GM18867 (cell line): ENCODE data around the gene OR2K2.
"Not testable (repeated sequence)": the region's sequence is repeated elsewhere in the genome, so short reads cannot be mapped to it uniquely, and the experiment has no call there.

Source experiments
- ATAC-seq: cut with Tn5 transposase; IDR thresholded peaks from one replicate; pipeline ENCODE4 v1.9.1; 2021; ENCODE audit warnings: mild to moderate bottlenecking, moderate library complexity; ENCODE audit not compliant: unreplicated experiment

The OR2K2 gene, protein sequence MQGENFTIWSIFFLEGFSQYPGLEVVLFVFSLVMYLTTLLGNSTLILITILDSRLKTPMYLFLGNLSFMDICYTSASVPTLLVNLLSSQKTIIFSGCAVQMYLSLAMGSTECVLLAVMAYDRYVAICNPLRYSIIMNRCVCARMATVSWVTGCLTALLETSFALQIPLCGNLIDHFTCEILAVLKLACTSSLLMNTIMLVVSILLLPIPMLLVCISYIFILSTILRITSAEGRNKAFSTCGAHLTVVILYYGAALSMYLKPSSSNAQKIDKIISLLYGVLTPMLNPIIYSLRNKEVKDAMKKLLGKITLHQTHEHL

DNA sequence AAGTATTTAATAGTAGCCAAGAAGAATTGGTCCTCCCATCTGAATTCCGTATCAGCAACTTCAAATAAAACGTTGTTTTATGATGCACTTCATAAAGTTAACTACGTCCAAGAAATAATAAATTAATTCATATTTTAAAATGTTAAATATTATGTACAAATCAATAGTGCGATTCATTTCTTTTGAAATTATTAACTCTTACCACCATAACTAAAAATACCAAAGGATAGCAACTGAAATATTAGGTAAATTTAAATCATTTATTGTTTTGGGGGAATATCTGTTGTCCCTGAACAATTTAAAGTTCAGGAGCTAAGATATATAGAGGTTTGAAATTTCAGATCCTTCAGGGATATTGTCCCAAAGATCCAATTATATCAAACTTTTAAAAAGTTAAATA, at the start of gene OR2K2:
Gene OR2K2 (minus strand): TSS at position 101 of the 400 bp plus-strand sequence. CDS start 1,791 bp downstream, outside the sequence.
- no peak for ATAC-seq

DNA sequence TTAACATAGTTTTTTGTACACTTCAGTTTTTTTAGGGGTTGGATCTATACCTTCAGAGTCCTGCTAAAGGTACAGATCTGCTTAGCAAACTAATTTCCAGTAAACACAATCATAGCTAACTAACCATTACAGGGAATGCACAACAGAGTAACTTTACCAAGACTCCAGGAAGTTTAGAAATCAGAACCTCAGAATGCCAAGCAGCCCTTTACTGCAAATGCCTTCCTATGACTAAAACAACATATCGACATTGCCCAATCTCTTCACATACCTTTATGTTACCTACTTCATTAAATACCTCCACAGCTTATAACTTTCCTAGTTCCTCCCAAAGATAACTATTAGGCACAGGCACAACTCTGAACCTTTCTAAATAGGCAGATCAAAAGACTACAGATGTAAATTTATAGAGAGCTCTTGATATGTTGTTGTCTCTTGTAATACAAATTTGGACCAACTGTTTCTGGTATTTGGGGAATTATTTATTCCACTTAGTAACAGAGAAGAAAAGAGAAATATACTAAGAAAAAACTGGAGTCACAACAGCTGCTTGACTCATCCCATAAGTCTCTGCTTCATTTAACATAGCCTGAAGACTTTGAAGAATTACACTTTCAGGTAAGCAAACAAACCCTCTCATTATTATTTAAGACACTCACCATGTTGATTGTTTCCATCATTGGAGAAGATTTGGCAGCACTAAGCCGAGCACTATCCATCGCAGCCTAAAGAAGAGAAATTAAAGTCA, 46.0 kb upstream of the OR2K2 start:
- no peak for ATAC-seq

DNA sequence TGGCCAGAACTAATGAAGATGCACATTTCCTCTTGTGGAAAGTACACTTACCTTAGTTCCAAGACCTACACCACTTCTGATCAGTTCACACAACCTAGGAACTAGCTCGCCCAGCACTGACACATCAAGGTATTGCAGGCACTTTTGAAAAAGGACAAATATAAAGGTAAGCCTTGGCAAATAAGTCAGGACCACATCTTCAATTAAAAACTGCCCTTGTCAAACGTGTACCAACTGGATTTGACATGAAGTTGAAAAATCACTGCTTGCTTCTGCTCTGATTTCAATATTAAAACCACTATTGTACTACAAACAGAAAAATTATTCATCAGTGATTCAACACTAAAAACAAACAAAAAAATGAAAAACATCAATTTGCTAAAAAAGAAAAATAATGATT, 45.0 kb upstream of the OR2K2 start:
- ATAC-seq, result no peak

GRCh38 chr9:111372297-111372696, 42.3 kb upstream of the OR2K2 start:
- ATAC-seq, result no peak

DNA sequence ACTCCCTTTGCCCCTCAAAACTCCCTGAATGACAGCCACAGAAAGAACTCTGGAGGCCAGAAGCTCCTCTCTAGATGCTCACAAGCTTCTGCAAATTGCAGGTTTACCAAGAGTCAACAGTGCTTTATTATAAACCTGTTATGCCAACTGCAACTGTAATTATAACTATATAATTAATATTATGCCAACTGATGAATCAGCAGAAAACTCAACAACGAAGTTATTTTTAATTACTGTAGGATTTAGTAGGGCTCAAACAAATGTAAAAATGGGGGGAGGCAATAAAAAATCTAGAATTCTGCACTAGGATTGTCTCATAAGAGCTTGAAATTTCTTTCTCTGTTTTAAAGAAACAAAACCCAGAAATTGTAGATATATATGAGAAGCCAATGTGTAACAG, 37.0 kb upstream of the OR2K2 start:
- no peak for ATAC-seq

GRCh38 chr9:111362526-111362925, 32.5 kb upstream of the OR2K2 start:
- ATAC-seq, result no peak

- no peak for ATAC-seq
Observed at GRCh38 chr9:111360881-111361280, 30.9 kb upstream of the OR2K2 start.

DNA sequence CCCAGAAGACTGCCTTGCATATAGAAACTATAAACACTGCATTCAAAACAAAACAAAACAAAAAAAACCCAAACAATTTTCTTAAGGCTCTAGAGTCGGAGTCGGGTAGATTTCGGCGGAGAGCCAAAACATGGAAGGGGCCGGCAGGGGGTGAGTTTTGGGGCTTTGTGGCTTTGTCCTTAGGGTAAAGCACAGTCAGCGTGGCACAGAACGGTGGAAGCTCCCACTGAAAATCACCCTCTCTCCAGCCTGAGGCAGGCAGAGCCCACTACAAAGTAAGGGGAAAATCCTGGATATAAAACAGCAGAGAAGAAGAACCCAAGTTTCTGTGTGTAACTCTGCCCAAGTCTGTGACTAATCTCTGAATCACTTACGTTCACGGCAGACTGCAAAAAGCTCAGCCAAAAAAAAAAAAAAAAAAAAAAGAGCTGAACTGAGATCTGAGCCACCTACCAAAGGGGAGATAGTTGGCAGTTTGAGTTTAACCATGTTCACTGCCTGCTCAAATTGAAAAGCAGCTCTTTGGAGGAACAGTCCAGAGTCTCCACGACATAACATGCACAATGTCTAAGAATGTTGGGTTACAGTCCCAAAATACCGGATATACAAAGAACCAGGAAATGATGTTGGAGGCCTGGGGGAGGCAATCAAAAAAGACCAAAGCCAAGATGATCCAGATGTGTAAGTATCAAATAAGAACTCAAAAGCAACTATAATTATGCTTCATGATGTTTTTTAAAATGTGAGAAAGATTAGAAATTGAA, 26.6 kb upstream of the OR2K2 start:
- ATAC-seq, result no peak

DNA sequence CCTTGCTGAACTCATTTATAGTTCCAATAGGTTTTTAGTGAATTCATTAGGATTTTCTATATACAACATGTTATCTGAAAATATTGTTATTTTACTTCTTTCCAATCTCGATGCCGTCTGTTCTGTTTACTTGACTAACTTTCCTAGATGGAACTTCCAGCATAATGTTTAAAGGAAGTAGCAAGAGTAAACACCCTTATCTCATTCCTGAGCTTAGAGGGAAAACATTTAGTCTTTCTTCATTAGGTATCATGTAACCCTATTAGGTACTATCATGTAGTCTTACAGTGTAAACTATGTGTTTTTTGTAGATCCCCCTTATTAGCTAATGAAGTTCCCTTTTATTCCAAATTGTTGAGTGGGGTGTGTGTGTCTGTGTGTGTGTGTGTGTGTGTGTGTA, 22.5 kb upstream of the OR2K2 start:
- no peak for ATAC-seq

GRCh38 chr9:111350556-111350955, 20.5 kb upstream of the OR2K2 start:
- no peak for ATAC-seq

DNA sequence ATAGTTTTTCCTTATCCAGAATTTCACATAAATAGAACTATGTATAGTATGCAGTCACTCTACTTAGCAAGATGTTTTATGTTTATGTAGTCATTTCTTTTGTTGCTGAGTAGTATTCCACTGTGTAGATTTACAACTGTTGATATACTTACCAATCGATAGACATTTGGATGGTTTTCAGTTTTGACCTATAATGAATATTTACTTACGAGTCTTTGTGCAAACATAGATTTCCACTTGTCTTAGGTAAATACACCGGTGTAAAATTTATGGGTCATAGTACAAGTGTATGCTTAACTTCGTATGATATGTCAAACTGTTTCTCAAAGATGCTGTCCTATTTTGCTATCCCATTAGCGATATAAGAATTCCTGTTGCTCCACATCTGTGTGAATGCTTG, 19.7 kb upstream of the OR2K2 start:
- ATAC-seq, result no peak

DNA sequence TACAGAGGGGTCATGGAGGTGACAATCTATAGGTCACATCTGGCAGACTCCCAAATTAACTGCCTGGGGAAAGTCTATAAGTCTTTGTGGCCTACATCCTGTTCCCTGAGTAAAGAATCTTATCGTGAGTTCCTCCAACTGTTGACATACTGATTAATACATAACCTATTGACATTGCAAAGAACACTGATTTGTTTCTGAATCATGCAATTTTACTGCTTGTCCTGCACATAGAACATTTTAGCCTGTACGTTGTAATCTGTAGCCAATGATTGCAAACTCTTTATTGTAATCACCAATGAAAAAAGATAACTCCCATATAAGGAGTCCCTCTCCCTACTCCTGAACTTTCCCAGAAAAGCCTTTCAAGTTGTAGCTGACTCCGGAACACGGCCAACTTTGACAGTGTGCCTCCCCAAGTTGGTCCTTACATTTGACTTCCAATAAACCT, 18.8 kb upstream of the OR2K2 start:
- no peak for ATAC-seq

DNA sequence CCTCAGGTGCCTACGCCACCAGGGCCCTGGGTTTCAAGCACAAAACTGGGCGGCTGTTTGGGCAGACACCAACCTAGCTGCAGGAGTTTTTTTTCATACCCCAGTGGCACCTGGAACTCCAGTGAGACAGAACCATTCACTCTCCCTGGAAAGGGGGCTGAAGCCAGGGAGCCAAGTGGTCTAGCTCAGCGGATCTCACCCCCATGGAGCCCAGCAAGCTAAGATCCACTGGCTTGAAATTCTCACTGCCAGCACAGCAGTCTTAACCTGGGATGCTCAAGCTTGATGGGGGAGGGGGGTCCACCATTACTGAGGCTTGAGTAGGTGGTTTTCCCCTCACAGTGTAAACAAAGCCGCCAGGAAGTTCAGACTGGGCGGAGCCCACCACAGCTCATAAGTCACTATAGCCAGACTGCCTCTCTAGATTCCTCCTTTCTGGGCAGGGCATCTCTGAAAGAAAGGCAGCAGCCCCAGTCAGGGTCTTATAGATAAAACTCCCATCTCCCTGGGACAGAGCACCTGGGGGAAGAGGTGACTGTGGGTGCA, 4.4 kb upstream of the OR2K2 start:
- ATAC-seq, result not testable (repeated sequence)

DNA sequence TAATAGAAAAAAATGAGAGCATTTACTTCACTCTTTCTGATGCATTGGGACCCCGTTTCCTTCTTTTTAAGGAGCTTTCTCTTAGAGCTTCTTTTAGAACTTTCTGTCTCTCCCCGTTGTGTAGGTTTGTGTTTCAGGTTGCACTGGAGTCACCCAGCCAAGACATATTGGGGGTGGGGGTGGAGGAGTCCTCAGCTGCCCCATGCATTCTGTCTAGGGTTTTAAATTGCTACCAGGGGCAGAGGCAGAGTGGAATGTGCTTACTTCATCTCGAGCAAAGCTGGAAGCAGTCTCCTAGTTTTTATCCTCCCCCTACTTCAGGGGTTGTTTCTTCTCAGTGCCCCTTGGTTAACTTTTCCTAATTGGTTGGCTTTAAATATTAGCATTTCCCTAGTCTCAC, 9.4 kb downstream of the OR2K2 start:
- ATAC-seq, result no peak

DNA sequence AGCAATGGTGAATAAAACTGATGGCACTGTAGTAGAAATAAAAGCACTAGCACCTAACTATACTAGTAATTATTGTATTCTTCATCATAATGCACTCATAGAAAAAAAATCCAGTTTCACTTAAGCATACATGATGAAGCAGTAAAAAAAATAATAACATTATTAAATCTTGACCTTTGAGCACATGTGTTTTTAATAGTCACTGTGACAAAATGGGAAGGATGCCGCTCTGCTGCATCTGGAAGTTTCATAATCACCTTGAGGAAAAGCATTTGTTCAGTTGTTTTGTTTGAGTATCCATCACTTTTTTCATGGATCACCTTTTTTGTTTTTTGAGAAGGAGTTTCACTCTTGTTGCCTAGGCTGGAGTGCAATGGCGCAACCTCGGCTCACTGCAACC, 13.2 kb downstream of the OR2K2 start:
- ATAC-seq, result no peak

DNA sequence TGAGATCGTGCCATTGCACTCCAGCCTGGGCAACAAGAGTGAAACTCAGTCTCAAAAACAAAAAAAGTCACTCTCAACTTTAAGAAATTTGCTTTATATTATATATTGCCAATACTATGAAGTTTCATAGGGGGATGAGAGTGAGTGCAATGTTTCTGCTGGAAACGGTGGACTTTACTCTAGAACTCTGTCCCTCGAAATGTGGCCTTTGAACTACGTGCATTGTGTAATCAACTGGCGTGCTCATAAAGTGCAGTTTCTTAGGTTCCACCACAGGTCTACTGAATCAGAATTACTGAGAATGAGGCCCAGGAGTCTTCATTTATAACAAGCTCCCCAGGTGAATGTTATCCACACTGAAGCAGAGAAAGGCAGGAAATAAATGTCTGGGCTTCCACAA, 24.1 kb downstream of the OR2K2 start:
- no peak for ATAC-seq

DNA sequence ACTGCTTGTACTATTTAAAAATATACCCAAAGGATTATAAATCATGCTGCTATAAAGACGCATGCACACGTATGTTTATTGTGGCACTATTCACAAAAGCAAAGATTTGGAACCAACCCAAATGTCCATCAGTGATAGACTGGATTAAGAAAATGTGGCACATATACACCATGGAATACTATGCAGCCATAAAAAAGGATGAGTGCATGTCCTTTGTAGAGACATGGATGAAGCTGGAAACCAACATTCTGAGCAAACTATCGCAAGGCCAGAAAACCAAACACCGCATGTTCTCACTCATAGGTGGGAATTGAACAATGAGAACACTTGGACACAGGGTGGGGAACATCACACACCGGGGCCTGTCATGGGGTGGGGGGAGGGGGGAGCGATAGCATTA, 26.0 kb downstream of the OR2K2 start:
- ATAC-seq, result not testable (repeated sequence)

GRCh38 chr9:111301195-111301594, 28.8 kb downstream of the OR2K2 start:
- ATAC-seq, result no peak

- no peak for ATAC-seq
Observed at GRCh38 chr9:111300140-111300735, 29.8 kb downstream of the OR2K2 start.

DNA sequence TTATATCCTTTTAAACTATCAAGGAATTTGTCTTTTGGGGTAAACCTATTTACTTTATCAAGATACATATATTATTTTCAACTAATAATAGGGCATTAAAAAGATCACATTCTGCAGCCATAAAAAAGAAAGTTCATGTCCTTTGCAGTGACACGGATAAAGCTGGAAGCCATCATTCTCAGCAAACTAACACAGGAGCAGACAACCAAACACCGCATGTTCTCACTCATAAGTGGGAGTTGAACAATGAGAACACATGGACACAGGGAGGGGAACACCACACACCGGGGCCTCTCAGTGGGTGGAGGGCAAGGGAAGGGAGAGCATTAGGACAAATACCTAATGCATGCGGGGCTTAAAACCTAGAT, 30.4 kb downstream of the OR2K2 start:
- not testable (repeated sequence) for ATAC-seq
